H9 (cell line): Measurements from ENCODE around the gene MICAL3. TPM values are rescaled to one million over a fixed set of nuclear protein-coding genes. Genes with fewer than 3 reads are reported as not detected.

Experiments used
- DNase-seq: peaks from one replicate; pipeline ENCODE4 v3.0.0-alpha.2; 2017
- H2AFZ ChIP-seq: one replicate; pipeline ENCODE4 v1.6.1; 2013; ENCODE audit warnings: mild to moderate bottlenecking, low read length, control low read depth, moderate library complexity
- H2AK5ac ChIP-seq: 2 replicates; pipeline ENCODE4 v1.6.1; 2013; ENCODE audit warnings: low read length, control low read depth, mixed read lengths; ENCODE audit not compliant: insufficient read length
- H2BK120ac ChIP-seq: one replicate; pipeline ENCODE4 v1.6.1; 2013; ENCODE audit warnings: low read depth, mild to moderate bottlenecking, low read length, control low read depth, inconsistent platforms; ENCODE audit not compliant: poor library complexity, severe bottlenecking
- H2BK12ac ChIP-seq: 2 replicates; pipeline ENCODE4 v1.6.1; 2013; ENCODE audit warnings: low read length, control low read depth, mixed read lengths, low read depth; ENCODE audit not compliant: insufficient read length
- H2BK15ac ChIP-seq: 2 replicates; pipeline ENCODE4 v1.6.1; 2013; ENCODE audit warnings: low read depth, low read length, control low read depth
- H2BK20ac ChIP-seq: one replicate; pipeline ENCODE4 v1.6.1; 2013; ENCODE audit warnings: low read depth, mild to moderate bottlenecking, low read length, control low read depth, inconsistent platforms; ENCODE audit not compliant: poor library complexity, severe bottlenecking
- H2BK5ac ChIP-seq: 2 replicates; pipeline ENCODE4 v1.6.1; 2013; ENCODE audit warnings: low read length, control low read depth, mixed read lengths; ENCODE audit not compliant: insufficient read length
- H3K14ac ChIP-seq: 2 replicates; pipeline ENCODE4 v1.6.1; 2013; ENCODE audit warnings: low read length, control low read depth; ENCODE audit not compliant: insufficient read depth
- H3K18ac ChIP-seq: 2 replicates; pipeline ENCODE4 v1.6.1; 2013; ENCODE audit warnings: low read depth, mild to moderate bottlenecking, mixed read lengths, low read length, control low read depth; ENCODE audit not compliant: insufficient read length
- H3K23ac ChIP-seq: 2 replicates; pipeline ENCODE4 v1.6.1; 2013; ENCODE audit warnings: low read length, control low read depth, mixed read lengths, low read depth; ENCODE audit not compliant: insufficient read length
- H3K23me2 ChIP-seq: 2 replicates; pipeline ENCODE4 v1.6.1; 2013; ENCODE audit warnings: low read depth, mild to moderate bottlenecking, mixed read lengths, low read length, control low read depth; ENCODE audit not compliant: insufficient read length, poor library complexity, severe bottlenecking
- H3K27ac ChIP-seq: 2 replicates; pipeline ENCODE4 v1.5.1; 2013; ENCODE audit warnings: low read length, control low read depth, mixed read lengths, low read depth; ENCODE audit not compliant: insufficient read length
- H3K27me3 ChIP-seq: 2 replicates; pipeline ENCODE4 v1.6.1; 2013; ENCODE audit warnings: low read length, control low read depth, inconsistent platforms; ENCODE audit not compliant: insufficient read depth
- H3K4ac ChIP-seq: 2 replicates; pipeline ENCODE4 v1.6.1; 2013; ENCODE audit warnings: low read depth, mild to moderate bottlenecking, control low read depth, inconsistent platforms, low read length, moderate library complexity
- H3K4me1 ChIP-seq: 2 replicates; pipeline ENCODE4 v1.6.1; 2013; ENCODE audit warnings: low read length, control low read depth, inconsistent platforms; ENCODE audit not compliant: insufficient read depth
- H3K4me2 ChIP-seq: 2 replicates; pipeline ENCODE4 v1.6.1; 2013; ENCODE audit warnings: low read length, control low read depth, mixed read lengths; ENCODE audit not compliant: insufficient read length, insufficient read depth
- H3K56ac ChIP-seq: 2 replicates; pipeline ENCODE4 v1.6.1; 2013; ENCODE audit warnings: low read depth, mild to moderate bottlenecking, mixed read lengths, low read length, control low read depth; ENCODE audit not compliant: insufficient read length
- H3K79me1 ChIP-seq: 2 replicates; pipeline ENCODE4 v1.6.1; 2013; ENCODE audit warnings: low read depth, mild to moderate bottlenecking, moderate library complexity, low read length, control low read depth, inconsistent platforms; ENCODE audit not compliant: insufficient read depth, poor library complexity, severe bottlenecking
- H3K79me2 ChIP-seq: 2 replicates; pipeline ENCODE4 v1.6.1; 2013; ENCODE audit warnings: low read length, control low read depth, inconsistent platforms; ENCODE audit not compliant: insufficient read depth
- H3K9ac ChIP-seq: 2 replicates; pipeline ENCODE4 v1.6.1; 2013; ENCODE audit warnings: low read length, control low read depth, mixed read lengths; ENCODE audit not compliant: insufficient read length; ENCODE audit errors: extremely low read depth
- H3K9me3 ChIP-seq: one replicate; pipeline ENCODE4 v1.6.1; 2013; ENCODE audit warnings: low read depth, low read length, inconsistent platforms; ENCODE audit not compliant: control insufficient read depth
- H3T11ph ChIP-seq: one replicate; pipeline ENCODE4 v1.6.1; 2013; ENCODE audit warnings: mild to moderate bottlenecking, low read length, control low read depth, inconsistent platforms
- H4K20me1 ChIP-seq: one replicate; pipeline ENCODE4 v1.6.1; 2013; ENCODE audit not compliant: control insufficient read depth, insufficient read length, insufficient read depth
- H4K5ac ChIP-seq: 2 replicates; pipeline ENCODE4 v1.6.1; 2013; ENCODE audit warnings: low read depth, mild to moderate bottlenecking, mixed read lengths, low read length, control low read depth; ENCODE audit not compliant: insufficient read length
- H4K8ac ChIP-seq: replicated peaks from 2 replicates; pipeline ENCODE4 v1.6.1; 2013; ENCODE audit warnings: low read length, control low read depth, mixed read lengths, low read depth; ENCODE audit not compliant: insufficient read length
- H4K91ac ChIP-seq: 2 replicates; pipeline ENCODE4 v1.6.1; 2013; ENCODE audit warnings: low read depth, mild to moderate bottlenecking, moderate library complexity, mixed read lengths, low read length, control low read depth; ENCODE audit not compliant: insufficient read length
- H3K27ac Mint-ChIP-seq, 3 experiments: 2 replicates in 2 of 3; 3 replicates in 1 of 3; pipeline ENCODE4 v1.8.0; 2020 to 2021; ENCODE audit warnings: mixed read lengths in 3 of 3, mild to moderate bottlenecking in 1 of 3, moderate library complexity in 1 of 3
- H3K27me3 Mint-ChIP-seq: 2 replicates; pipeline ENCODE4 v1.8.0; 2021; ENCODE audit warnings: low read depth, mild to moderate bottlenecking, moderate library complexity, mixed read lengths
- H3K36me3 Mint-ChIP-seq, 3 experiments: 2 replicates in 2 of 3; 3 replicates in 1 of 3; pipeline ENCODE4 v1.8.0; 2020 to 2021; ENCODE audit warnings: low read depth in 3 of 3, mixed read lengths in 3 of 3; ENCODE audit not compliant: insufficient read depth in 1 of 3
- H3K4me1 Mint-ChIP-seq, 2 experiments: 2 replicates each; pipeline ENCODE4 v1.8.0; 2020; ENCODE audit warnings: mixed read lengths in 2 of 2
- H3K4me3 Mint-ChIP-seq, 2 experiments: 2 replicates in 1 of 2; 3 replicates in 1 of 2; pipeline ENCODE4 v1.8.0; 2020 to 2021; ENCODE audit warnings: mild to moderate bottlenecking in 2 of 2, mixed read lengths in 2 of 2, moderate library complexity in 1 of 2
- H3K9me3 Mint-ChIP-seq, 2 experiments: 2 replicates in 1 of 2; 3 replicates in 1 of 2; pipeline ENCODE4 v1.8.0; 2020; ENCODE audit warnings: mild to moderate bottlenecking in 2 of 2, mixed read lengths in 2 of 2, moderate library complexity in 1 of 2
- CTCF ChIP-seq: fragments of 200-600 bp; sonication (generic); conservative IDR thresholded peaks from 3 replicates; pipeline ENCODE4 v1.8.0; 2021; ENCODE audit warnings: antibody characterized with exemption, mild to moderate bottlenecking
- WGBS: extraction: QIAGEN DNeasy Blood & Tissue Kit; methylation state at CpG from one replicate; pipeline ENCODE4 v1.1.7; 2013; ENCODE audit warnings: missing lambda C conversion rate, low lambda C conversion rate, mixed read lengths; ENCODE audit not compliant: insufficient read length; ENCODE audit errors: extremely low coverage; 5-methylcytosine and 5-hydroxymethylcytosine counted together
- total RNA-seq: library from RNA; stranded (reverse); gene quantifications from 2 replicates; pipeline ENCODE4 v1.2.1, GENCODE V29; 2021

Gene MICAL3
- total RNA-seq, 1 experiment from 2014 or later = 50.2 TPM

- no peak overlapping the region for H4K8ac ChIP-seq
- no peak overlapping the region for H3K4me2 ChIP-seq
- TF ChIP-seq CTCF = no peak
- no peak overlapping the region for H4K91ac ChIP-seq
- no peaks in the 10 kb centered on the region for H3K79me1 ChIP-seq
- no peak overlapping the region for H3K18ac ChIP-seq
- Mint-ChIP-seq H3K9me3 (no peaks in the 10 kb centered on the region; a peak in 1 of 5 replicates), H3K27me3 (peaks cover 13% of the 10 kb centered on the region), H3K27ac (peak overlapping the region in 1 of 3 experiments; percentile 31; a peak in 1 of 7 replicates), H3K36me3 (no peaks in the 10 kb centered on the region; a peak in 1 of 7 replicates), H3K4me1 (peaks cover 13 to 21% of the 10 kb centered on the region in 2 experiments), H3K4me3 (no peak overlapping the region)
- no peak overlapping the region for H2BK5ac ChIP-seq
- no peak overlapping the region for H3K23ac ChIP-seq
- no peaks in the 10 kb centered on the region for H3K4me1 ChIP-seq
- H2BK15ac ChIP-seq = no peak overlapping the region
- no peak for DNase-seq
- no peaks in the 10 kb centered on the region for H3K27me3 ChIP-seq
- no peak overlapping the region for H3K27ac ChIP-seq
- no peak overlapping the region for H2AFZ ChIP-seq
- H3K14ac ChIP-seq = no peak overlapping the region
- no peak overlapping the region for H2BK20ac ChIP-seq
- WGBS = no CpG with 5 or more reads among the region's 12 CpGs
- H2AK5ac ChIP-seq = no peak overlapping the region
- H3K4ac ChIP-seq = no peak overlapping the region
- no peaks in the 10 kb centered on the region for H3K23me2 ChIP-seq
- H2BK120ac ChIP-seq = no peak overlapping the region
- no peak overlapping the region for H4K5ac ChIP-seq
- H3K79me2 ChIP-seq = no peaks in the 10 kb centered on the region
- H3T11ph ChIP-seq = no peak overlapping the region
- H4K20me1 ChIP-seq = no peaks in the 10 kb centered on the region
- H3K9me3 ChIP-seq = no peaks in the 10 kb centered on the region
- no peak overlapping the region for H3K56ac ChIP-seq
- no peak overlapping the region for H2BK12ac ChIP-seq
- no peak overlapping the region for H3K9ac ChIP-seq
These were observed 242.9 kb downstream of the MICAL3 start for GRCh38 chr22:17781319-17782031.
